Omental fat pad (tissue), 4 donors: Measurements from ENCODE around the gene COPRS. TPM values are rescaled to one million over a fixed set of nuclear protein-coding genes. Genes with fewer than 3 reads are reported as not detected.

Source experiments
- ATAC-seq: fragments of 150-250 bp; one replicate; pipeline ENCODE4 v1.9.1; 2016; ENCODE audit warnings: mild to moderate bottlenecking, moderate library complexity; ENCODE audit not compliant: low FRiP score
- DNase-seq: peaks from one replicate; pipeline ENCODE4 v3.0.0-alpha.2; 2019; ENCODE audit warnings: low spot score
- total RNA-seq, 4 donors: library from RNA; depleted of rRNA; stranded (reverse); fragments of >200 nt; gene quantifications; one replicate each; pipeline ENCODE4 v1.1.0, GENCODE V29; 2016
- TF ChIP-seq, protein P1 (sequence below), 3 donors: fragments of 450-650 bp; IDR thresholded peaks; one replicate each; pipeline ENCODE4 v1.5.1; 2016 to 2017; ENCODE audit warnings: antibody characterized with exemption in 3 of 3, mild to moderate bottlenecking in 3 of 3, moderate library complexity in 2 of 3

Gene COPRS
- total RNA-seq, 4 donors from 2014 or later, result 39.2 to 76.1 (median 61.8) TPM

DNA sequence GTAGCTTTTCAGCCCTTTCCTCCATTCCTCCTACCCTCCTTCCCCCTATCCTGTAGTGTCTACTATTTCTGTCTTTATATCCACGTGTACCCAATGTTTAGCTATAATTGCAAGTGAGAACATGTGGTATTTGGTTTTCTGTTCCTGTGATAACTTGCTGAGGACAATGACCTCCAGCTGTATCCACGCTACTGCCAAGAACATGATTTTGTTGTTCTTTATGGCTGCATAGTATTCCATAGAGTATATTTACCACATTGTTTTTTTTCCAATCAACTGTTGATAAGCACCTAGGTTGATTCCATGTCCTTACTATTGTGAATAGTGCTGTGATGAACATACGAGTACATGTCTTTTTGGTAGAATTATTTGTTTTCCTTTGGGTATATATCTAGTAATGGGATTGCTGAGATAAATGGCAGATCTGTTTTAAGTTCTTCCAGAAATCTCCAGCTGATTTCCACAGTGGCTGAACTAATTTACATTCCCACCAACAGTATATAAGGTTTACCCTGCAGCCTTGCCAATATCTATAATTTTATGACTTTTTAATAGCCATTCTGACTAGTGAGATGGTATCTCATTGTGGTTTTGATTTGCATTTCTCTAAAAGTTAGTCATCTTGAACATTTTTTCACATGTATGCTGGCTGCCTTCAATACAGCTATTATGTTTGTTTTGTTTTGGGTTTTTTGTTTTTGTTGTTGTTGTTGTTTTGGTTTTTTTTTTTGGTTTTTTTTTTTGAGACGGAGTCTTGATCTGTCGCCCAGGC is 10.9 kb upstream of the COPRS start:
- TF ChIP-seq, protein P1, sequence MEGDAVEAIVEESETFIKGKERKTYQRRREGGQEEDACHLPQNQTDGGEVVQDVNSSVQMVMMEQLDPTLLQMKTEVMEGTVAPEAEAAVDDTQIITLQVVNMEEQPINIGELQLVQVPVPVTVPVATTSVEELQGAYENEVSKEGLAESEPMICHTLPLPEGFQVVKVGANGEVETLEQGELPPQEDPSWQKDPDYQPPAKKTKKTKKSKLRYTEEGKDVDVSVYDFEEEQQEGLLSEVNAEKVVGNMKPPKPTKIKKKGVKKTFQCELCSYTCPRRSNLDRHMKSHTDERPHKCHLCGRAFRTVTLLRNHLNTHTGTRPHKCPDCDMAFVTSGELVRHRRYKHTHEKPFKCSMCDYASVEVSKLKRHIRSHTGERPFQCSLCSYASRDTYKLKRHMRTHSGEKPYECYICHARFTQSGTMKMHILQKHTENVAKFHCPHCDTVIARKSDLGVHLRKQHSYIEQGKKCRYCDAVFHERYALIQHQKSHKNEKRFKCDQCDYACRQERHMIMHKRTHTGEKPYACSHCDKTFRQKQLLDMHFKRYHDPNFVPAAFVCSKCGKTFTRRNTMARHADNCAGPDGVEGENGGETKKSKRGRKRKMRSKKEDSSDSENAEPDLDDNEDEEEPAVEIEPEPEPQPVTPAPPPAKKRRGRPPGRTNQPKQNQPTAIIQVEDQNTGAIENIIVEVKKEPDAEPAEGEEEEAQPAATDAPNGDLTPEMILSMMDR (IDR thresholded peaks at IDR 0.05), result no peak
- no peak for ATAC-seq
- no peak for DNase-seq

GRCh38 chr17:31869031-31869430 is 10.0 kb upstream of the COPRS start:
- DNase-seq (no peak), ATAC-seq (no peak)
- TF ChIP-seq, protein P1 (IDR thresholded peaks at IDR 0.05), result no peak

DNA sequence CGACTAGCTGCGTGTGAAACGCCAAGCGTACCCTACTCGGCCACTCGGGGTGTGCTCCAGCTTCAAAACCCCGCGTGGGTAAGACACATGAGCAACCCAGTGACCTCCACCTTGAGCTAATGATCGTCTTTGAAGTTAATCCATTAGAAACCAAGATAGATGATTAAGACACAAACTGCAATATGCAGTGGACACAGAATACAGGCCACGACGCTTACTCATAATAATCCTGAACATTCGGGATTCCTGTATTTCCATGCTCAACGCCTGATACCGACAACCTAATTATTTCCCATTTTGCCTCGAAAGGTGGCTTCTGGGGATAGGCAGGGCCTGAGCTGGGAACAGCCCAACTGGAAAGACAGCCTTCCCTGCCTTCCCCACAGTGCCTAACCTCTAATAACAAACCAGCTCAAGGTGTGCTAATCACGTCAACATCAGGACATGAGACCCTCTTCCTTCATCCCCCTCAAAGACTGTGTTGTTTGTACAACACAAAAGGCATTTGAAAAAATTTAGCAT is 504 bp upstream of the COPRS start:
- ATAC-seq (no peak), DNase-seq (no peak)
- TF ChIP-seq, protein P1 (IDR thresholded peaks at IDR 0.05), result no peak

DNA sequence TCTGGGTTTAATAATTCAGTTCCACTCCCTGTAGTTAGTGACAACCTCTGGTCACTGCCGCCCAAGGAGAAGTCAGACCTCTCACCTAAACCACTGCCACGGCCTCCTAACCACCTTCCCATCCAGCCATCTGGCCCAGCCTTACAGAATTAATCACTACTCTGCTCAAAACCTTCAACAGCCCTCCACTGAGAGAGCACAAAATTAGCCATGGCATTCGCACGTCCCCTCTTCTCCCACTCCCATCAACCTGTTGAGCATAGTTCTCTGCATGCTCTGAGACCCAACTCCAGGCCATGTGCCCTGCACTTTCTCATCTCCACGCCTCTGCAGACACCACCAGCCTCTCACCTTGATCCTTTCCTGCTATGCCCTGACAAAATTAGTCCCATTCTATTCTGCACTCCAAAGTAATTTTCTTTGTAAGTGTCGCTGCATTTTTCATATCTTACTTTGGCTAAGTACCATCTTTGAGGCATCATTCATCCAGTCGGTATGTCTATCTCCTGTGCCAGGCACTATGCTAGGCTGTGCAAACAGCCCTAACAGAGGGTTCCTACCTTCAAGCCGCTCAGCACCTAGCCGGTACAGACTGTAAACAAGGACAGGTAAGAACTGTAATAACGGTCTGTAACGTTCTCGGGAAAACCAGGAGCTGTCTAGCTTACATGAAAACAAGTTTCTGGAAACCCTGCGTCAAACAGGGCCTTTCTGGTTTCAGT is 963 bp downstream of the COPRS start:
- DNase-seq, result no peak
- TF ChIP-seq, protein P1 (IDR thresholded peaks at IDR 0.05), result no peak

DNA sequence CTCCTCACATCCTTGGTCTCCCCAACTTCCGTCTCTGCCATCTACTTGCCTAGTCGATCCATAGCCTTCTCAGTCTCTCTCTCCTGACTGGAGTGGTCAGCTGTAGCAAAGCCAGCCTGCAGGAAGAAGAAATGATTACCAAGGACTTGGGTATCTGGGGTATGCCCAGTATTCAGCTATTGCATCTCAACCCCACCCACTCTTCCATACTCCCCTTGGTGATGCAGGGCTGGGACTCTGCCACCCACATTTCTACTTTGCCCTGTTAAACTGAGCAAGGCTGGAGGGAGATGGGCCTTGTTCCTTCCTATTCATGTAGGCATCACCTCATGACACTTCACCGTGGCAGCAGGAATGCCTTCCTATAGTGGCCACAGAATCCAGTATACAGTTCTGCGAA is 2.3 kb downstream of the COPRS start:
- TF ChIP-seq, protein P1 (IDR thresholded peaks at IDR 0.05), result no peak
- no peak for DNase-seq
- no peak for ATAC-seq

More for the DNA sequence above, 963 bp downstream of the COPRS start:
- peak; percentile 30 for ATAC-seq

DNA sequence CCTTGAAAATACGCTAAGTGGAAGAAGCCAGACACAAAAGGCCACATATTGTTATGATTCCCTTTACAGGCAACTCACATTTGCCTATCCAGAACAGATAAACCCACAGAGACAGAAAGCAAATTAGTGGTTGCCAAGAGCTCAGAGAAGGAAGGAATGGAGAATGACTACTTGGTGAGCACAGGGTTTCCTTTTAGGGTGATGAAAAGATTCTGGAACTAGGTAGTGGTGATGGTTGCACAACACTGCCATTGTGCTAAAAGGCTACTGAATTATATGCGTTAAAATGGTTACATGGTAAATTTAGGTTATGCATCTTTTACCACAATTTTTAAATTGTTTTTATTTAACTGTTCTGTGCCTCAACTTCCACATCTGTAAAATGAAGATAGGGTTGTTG is 4.4 kb downstream of the COPRS start:
- TF ChIP-seq, protein P1 (IDR thresholded peaks at IDR 0.05), result no peak
- ATAC-seq (no peak), DNase-seq (no peak)
